ENCODE measurements around the gene GUCY1B1. TPM values are rescaled to one million over a fixed set of nuclear protein-coding genes. Genes with fewer than 3 reads are reported as not detected.

GUCY1B1 gene
- polyA plus RNA-seq, 4 donors = 13.9 to 83.0 (median 67.4) TPM

GRCh38 chr4:155854582-155855226 lies 95.9 kb downstream of the GUCY1B1 start:
- DNase-seq (ENCODE audit: low read depth in 4 of 4, low spot score in 3 of 4) = no peak

GRCh38 chr4:155855897-155856296 lies 97.1 kb downstream of the GUCY1B1 start:
- DNase-seq (ENCODE audit: low read depth in 4 of 4, low spot score in 3 of 4) = no peak

Other genes starting within 250 kb of the GUCY1B1 start
- 100 to 1,000 TPM in 1 of 4 donors, 10 to 100 TPM in 2, 1 to 10 TPM in 1; 8.4 to 102 (median 75.9) TPM for gene GUCY1A1, start 92.2 kb upstream of the GUCY1B1 start, polyA plus RNA-seq (ENCODE audit: insufficient read length in 4 of 4)
- gene ASIC5, start 107.3 kb downstream of the GUCY1B1 start, polyA plus RNA-seq (ENCODE audit: insufficient read length in 4 of 4) = under 1 TPM in 3 of 4 donors, not detected in 1; 0.10 to 0.29 (median 0.13) TPM
- gene TDO2, start 144.7 kb downstream of the GUCY1B1 start, polyA plus RNA-seq (ENCODE audit: insufficient read length in 4 of 4) = 1 to 10 TPM; 2.9 to 4.8 (median 3.0) TPM
- 10 to 100 TPM; 35.3 to 50.5 (median 48.0) TPM for gene CTSO, start 194.8 kb downstream of the GUCY1B1 start, polyA plus RNA-seq (ENCODE audit: insufficient read length in 4 of 4)